Endometrial microvascular endothelial cells (primary cell): ENCODE data around the gene LSM4. TPM values are rescaled to one million over a fixed set of nuclear protein-coding genes. Genes with fewer than 3 reads are reported as not detected.
"Not testable (repeated sequence)": the region's sequence is repeated elsewhere in the genome, so short reads cannot be mapped to it uniquely, and the experiment has no call there.

Source experiments
- in situ Hi-C: cut with HindIII; loops from 2 replicates; pipeline ENCODE4 v1.10.0; 2017; ENCODE audit warnings: low sequenced_read_pairs, low pct_unique_long_range_greater_than_20kb; ENCODE audit errors: inconsistent ontology term
- total RNA-seq: library from RNA; depleted of rRNA; stranded (reverse); fragments of >200 nt; gene quantifications from one replicate; pipeline ENCODE4 v1.2.3, GENCODE V29; 2015; ENCODE audit errors: inconsistent ontology term

Gene LSM4
- 293 TPM for total RNA-seq

GRCh38 chr19:18322759-18323460 lies at the start of gene LSM4:
Gene LSM4, minus strand, starts transcription at chr19:18323076. Its CDS starts 56 bp downstream, at chr19:18323020.
- in situ Hi-C loops: no loop called here

GRCh38 chr19:18368504-18369222 lies 45.8 kb upstream of the LSM4 start:
- in situ Hi-C loops: no loop called here

GRCh38 chr19:18366021-18366435 lies 43.2 kb upstream of the LSM4 start:
- in situ Hi-C loops: no loop called here

GRCh38 chr19:18364826-18365528 lies 42.1 kb upstream of the LSM4 start:
- in situ Hi-C loops: no loop called here

- in situ Hi-C loops: not testable (repeated sequence)
Observed at GRCh38 chr19:18364277-18364825, 41.5 kb upstream of the LSM4 start.

- in situ Hi-C loops: no loop called here
Observed at GRCh38 chr19:18363787-18364186, 40.9 kb upstream of the LSM4 start.

GRCh38 chr19:18362934-18363542 lies 40.2 kb upstream of the LSM4 start:
- in situ Hi-C loops: no loop called here

- in situ Hi-C loops: no loop called here
Observed at GRCh38 chr19:18361646-18362045, 38.8 kb upstream of the LSM4 start.

- in situ Hi-C loops: no loop called here
Observed at GRCh38 chr19:18357041-18357440, 34.2 kb upstream of the LSM4 start.

GRCh38 chr19:18354743-18355142 lies 31.9 kb upstream of the LSM4 start:
- in situ Hi-C loops: not testable (repeated sequence)

- in situ Hi-C loops: no loop called here
Observed at GRCh38 chr19:18353378-18354005, 30.6 kb upstream of the LSM4 start.

- in situ Hi-C loops: no loop called here
Observed at GRCh38 chr19:18351544-18351943, 28.7 kb upstream of the LSM4 start.

GRCh38 chr19:18350490-18350889 lies 27.6 kb upstream of the LSM4 start:
- in situ Hi-C loops: no loop called here

- in situ Hi-C loops: no loop called here
Observed at GRCh38 chr19:18349524-18350128, 26.8 kb upstream of the LSM4 start.

- in situ Hi-C loops: not testable (repeated sequence)
Observed at GRCh38 chr19:18348818-18349339, 26.0 kb upstream of the LSM4 start.

- in situ Hi-C loops: no loop called here
Observed at GRCh38 chr19:18348171-18348570, 25.3 kb upstream of the LSM4 start.

GRCh38 chr19:18346091-18346490 lies 23.2 kb upstream of the LSM4 start:
- in situ Hi-C loops: no loop called here

GRCh38 chr19:18345296-18345695 lies 22.4 kb upstream of the LSM4 start:
- in situ Hi-C loops: no loop called here
